Testis (tissue), 2 donors: Measurements from ENCODE around the gene FAM117B.

ENCODE experiments used
- CTCF ChIP-seq, 3 experiments: fragments of 450-650 bp in 2 of 3; fragments of 200-600 bp in 1 of 3; sonication (generic) in 1 of 3; IDR thresholded peaks; one replicate each; pipeline ENCODE4 v1.5.1; 2016 to 2019; ENCODE audit warnings: antibody characterized with exemption in 3 of 3, mild to moderate bottlenecking in 2 of 3, moderate library complexity in 1 of 3
- POLR2A ChIP-seq: fragments of 450-650 bp; IDR thresholded peaks from one replicate; pipeline ENCODE4 v1.6.1; 2017; ENCODE audit warnings: antibody characterized with exemption, mild to moderate bottlenecking, moderate library complexity

- TF ChIP-seq CTCF (IDR thresholded peaks at IDR 0.05) (no peak), POLR2A (no peak)
Measured at GRCh38 chr2:202689898-202690297, 55.1 kb downstream of the FAM117B start.
